Panc1 (cell line): ENCODE results near the gene WDR70.

Experiments
- CTCF ChIP-seq: fragments of 450-650 bp; IDR thresholded peaks from 2 replicates; pipeline ENCODE4 v1.5.1; 2017; ENCODE audit warnings: mild to moderate bottlenecking
- POLR2AphosphoS5 ChIP-seq: IDR thresholded peaks from 2 replicates; pipeline ENCODE4 v1.6.1; 2012; ENCODE audit warnings: mild to moderate bottlenecking, low read depth, low read length, moderate library complexity
- SIN3A ChIP-seq: IDR thresholded peaks from 2 replicates; pipeline ENCODE4 v1.6.1; 2012; ENCODE audit warnings: low read depth, mild to moderate bottlenecking, low read length, moderate library complexity, borderline replicate concordance; ENCODE audit not compliant: insufficient read depth
- TCF7L2 ChIP-seq: IDR thresholded peaks from 2 replicates; pipeline ENCODE4 v1.6.1; 2011; ENCODE audit warnings: mild to moderate bottlenecking, low read depth, low read length, inconsistent platforms
- TF ChIP-seq, protein P1 (sequence below), 2 experiments: IDR thresholded peaks; 2 replicates each; pipeline ENCODE4 v1.6.1; 2011 to 2012; ENCODE audit warnings: low read depth in 2 of 2, control low read depth in 1 of 2, low read length in 1 of 2, mild to moderate bottlenecking in 1 of 2, moderate library complexity in 1 of 2; ENCODE audit not compliant: insufficient read depth in 1 of 2

DNA sequence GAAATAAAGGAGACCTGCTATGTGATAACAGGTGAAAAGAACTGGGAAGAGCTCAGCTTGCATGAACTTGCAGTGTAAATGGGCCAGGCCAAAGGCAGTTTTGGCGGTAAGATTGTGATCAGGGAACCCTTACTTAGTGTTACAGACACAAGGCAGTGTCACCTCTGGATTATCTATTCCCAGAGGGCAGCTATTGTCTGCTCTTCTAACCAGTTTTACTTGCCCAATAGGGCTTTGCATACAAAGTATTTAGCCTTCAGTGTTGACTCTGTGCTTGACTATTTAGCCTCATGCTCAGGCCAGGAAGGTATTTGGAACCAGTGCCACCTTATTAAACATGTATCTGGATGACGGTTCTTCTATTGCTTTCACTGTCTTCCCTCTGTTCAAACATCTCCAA lies 422.4 kb downstream of the WDR70 start:
- TF ChIP-seq, protein P1, sequence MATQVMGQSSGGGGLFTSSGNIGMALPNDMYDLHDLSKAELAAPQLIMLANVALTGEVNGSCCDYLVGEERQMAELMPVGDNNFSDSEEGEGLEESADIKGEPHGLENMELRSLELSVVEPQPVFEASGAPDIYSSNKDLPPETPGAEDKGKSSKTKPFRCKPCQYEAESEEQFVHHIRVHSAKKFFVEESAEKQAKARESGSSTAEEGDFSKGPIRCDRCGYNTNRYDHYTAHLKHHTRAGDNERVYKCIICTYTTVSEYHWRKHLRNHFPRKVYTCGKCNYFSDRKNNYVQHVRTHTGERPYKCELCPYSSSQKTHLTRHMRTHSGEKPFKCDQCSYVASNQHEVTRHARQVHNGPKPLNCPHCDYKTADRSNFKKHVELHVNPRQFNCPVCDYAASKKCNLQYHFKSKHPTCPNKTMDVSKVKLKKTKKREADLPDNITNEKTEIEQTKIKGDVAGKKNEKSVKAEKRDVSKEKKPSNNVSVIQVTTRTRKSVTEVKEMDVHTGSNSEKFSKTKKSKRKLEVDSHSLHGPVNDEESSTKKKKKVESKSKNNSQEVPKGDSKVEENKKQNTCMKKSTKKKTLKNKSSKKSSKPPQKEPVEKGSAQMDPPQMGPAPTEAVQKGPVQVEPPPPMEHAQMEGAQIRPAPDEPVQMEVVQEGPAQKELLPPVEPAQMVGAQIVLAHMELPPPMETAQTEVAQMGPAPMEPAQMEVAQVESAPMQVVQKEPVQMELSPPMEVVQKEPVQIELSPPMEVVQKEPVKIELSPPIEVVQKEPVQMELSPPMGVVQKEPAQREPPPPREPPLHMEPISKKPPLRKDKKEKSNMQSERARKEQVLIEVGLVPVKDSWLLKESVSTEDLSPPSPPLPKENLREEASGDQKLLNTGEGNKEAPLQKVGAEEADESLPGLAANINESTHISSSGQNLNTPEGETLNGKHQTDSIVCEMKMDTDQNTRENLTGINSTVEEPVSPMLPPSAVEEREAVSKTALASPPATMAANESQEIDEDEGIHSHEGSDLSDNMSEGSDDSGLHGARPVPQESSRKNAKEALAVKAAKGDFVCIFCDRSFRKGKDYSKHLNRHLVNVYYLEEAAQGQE (IDR thresholded peaks at IDR 0.05; ENCODE audit: insufficient read depth in 1 of 2, low read depth in 2 of 2, low read length in 1 of 2): no peak
- TF ChIP-seq CTCF (no peak), POLR2AphosphoS5 (no peak), SIN3A (no peak), TCF7L2 (no peak)
